GM19035 (cell line): ENCODE data around the gene REEP3.
"Not testable (repeated sequence)": the region's sequence is repeated elsewhere in the genome, so short reads cannot be mapped to it uniquely, and the experiment has no call there.

ENCODE experiments used
- ATAC-seq: cut with Tn5 transposase; IDR thresholded peaks from one replicate; pipeline ENCODE4 v1.9.1; 2021; ENCODE audit not compliant: unreplicated experiment

Gene REEP3

DNA sequence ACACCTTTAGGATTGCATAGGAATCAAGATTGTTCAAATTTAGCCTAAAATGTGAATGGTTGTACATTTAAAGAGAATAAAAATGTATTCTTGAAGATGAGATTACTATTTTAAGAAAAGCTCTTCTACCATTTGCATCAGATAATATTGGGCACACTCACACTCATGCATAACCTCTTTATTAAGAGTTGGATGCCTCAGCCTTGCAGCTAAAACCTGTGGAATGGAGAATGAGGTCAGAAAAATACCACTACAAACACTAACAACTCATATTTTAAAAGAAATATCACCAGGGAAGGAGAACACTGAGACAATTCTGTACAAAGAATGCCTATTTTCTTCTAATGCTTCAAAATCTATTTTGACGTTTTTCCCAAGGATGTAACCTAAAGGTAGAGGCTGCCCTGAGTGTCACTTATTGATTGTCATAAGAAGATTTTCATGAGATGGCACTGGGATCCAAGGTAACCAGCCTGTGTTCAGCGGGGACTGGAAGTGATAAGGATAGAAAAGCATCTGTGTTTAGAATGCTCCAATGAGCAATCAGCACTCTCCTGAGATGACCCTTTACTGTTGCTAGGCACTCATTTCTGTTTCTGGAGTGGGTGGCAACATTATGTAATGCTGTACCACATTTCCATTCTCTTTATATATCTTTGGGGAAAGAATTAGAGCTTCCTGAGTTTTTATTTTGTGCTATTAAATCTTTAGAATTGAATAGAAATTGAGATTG is 26.6 kb downstream of the REEP3 start:
- no peak for ATAC-seq

DNA sequence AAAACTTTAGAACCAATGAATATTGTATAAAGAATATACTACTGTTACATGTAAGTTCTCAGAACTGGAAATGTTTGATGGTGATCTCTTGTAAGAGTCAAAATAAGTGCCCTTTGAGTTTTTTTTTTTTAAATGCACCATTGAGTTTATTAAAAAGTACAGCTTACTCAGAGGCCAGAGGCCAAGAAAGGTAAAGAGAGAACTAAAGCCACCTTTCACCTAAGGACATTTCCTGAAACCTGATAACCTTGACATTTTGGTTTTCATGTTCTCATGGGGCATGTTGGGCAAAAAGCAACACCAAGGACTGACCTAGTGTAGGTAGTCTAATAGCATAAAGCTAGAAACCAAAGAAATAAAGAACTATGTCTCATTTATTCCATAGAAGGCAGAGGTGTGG is 27.7 kb downstream of the REEP3 start:
- no peak for ATAC-seq

DNA sequence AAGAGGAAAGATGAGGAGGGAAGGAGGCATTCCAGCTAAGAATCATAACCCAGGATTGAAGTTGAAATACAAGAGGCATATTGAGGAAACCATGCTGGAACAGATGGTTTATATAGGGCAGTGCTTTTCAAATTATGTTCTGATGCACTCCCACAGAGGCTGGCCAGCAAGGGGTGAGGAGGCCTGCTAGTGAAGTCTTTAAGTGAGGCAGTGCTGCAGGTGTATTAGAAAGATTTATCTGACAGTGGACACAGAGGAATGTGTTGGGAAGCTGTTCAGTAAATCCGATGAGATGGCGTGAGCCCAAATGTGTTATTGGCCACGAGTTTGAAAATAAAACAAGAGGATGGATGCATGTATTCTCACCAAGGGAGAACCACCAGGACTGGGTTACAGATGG is 28.6 kb downstream of the REEP3 start:
- ATAC-seq: no peak

DNA sequence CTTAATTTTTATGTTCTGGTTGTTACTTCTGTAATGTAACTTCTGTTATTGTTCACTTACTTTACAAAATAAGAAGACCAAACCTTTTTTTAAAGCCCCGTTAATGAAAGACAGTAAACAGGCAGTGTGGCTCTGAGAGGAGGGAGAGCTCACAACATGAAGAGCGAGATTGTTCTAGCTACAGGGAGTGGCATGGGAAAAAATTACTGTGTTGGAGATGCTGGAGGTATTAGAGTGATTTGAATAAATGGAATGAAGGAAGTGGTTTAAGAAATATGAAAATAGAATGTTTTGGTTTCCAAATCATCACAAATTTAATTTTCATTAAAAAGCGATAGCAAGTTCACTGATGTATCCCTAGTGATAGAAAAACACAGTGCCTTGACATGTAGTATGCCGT is 31.8 kb downstream of the REEP3 start:
- ATAC-seq: no peak

DNA sequence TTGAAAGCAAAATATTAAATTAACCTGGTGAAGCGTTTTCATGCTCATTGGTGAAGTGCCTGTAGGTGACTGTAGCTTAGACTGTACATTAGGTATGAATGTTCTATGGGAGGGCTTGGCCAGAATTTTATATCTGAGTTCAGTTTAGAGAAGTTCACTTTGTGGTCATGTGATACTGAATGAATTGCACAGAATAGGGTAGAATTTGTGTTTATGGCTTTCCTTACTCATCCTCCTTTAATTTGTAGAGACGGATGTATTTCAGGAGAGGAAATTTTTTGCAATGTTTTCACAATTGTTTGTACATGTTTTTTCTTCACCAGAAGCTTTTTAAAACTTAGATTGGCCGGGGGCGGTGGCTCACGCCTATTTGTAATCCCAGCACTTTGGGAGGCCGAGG is 32.3 kb downstream of the REEP3 start:
- no peak for ATAC-seq

DNA sequence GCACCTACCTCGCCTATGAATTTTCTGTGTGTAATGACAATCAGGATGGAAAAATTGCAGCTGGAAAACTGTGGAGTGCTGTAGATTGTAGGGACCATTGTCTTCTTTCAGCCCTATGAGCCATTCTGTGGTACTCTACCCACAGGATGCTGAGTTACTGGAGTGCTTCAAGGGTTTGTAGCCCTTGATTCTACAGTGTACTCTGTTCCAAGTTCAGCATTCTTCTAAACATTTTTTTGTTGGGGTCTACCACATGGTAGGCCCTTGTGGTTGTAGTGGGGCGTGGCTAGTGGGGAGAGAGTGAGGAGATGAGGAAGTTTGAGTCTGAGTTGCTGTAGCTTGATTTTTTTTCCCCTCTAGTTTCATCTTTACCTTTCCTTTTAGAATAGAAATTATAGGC is 33.5 kb downstream of the REEP3 start:
- no peak for ATAC-seq

DNA sequence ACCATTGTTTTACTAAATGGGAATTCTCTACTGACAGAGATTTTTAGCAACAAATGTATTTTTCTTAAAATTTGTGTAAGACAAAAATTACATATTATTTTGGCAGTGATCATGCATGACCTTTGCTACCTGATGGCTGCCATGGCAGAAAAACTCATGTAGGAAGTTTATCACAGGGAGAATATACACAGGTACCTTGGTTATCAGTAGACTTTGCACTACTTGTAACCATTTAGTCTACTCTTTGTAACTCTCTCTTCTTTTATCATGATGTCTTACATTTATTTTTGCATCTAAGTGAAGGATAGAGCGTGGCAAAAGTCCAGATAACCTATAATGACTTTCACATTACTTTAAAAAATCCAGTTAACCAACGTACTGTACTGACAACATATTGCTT is 34.1 kb downstream of the REEP3 start:
- ATAC-seq: no peak

DNA sequence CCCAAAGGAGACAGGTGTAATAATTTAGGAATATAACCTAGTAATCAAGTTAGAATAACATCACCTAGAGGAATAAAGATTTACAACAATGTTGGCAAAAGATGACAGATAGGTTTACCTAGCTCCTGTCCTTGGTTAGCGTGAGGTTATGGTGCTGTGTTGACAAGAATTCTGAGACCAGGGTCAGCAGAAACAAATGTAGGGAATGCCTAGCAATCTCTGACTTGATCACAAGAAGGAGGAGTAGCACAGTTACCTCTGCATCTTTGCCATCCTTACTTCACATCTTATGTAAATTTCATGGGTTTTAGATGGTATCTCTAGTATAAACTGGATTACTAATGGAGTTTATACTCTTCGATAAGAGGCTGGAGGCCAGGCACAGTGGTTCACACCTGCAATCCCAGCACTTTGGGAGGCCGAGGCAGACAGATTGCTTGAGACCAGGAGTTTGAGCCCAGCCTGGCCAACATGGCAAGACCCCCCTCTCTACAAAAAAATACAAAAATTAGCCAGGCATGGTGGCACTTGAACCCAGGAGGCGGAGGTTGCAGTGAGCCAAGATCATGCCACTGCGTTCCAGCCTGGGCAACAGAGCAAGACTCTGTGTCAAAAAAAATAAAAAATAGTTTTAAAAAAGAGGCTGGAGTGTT is 37.1 kb downstream of the REEP3 start:
- ATAC-seq: no peak

DNA sequence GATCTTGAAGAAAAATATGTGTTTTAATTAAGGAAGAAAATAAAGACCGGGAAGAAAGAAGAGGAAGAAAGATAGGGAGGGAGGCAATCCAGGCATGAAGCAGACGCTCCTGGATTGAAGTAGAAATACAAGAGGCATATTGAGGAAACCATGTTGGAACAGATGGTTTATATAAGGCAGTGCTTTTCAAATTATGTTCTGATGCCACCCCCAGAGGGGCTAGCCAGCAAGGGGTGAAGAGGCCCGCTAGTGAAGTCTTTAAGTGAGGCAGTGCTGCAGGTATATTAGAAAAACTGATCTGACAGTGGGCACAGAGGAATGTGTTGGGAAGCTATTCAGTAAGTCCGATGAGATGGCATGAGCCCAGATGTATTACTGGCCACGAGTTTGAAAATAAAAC is 40.1 kb downstream of the REEP3 start:
- no peak for ATAC-seq

DNA sequence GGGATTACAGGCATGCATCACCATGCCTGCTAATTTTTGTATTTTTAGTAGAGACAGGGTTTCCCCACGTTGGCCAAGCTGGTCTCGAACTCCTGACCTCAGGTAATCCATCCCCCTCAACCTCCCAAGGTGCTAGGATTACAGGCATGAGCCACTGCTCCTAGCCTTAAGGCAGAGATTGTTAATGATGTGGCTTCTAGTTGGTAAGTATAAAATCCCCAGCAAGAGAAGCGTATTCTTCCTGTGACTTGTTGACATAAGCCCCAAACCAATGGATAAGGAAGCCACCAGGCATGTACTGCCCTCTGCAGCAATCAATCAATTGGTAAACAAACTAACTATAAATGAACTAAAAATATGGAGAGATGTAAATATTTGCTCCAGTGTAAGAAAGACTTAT is 41.2 kb downstream of the REEP3 start:
- ATAC-seq: no peak

DNA sequence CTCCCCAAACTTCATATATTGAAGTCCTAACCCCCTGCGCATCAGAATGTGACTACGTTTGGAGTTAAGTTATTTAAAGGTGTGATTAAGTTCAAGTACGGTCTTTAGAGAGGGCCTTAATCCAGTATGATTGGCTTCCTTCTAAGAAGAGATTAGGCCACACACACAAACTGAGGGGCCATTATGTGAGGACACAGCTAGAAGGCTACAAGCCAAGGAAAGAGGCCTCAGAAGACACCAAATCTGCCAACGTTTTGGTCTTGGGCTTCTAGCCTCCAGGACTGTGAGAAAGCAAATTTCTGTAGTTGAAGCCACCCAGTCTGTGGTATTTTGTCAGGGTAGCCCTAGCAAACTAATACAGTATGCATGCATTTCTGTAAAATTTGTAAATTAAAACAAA is 41.7 kb downstream of the REEP3 start:
- ATAC-seq: no peak

DNA sequence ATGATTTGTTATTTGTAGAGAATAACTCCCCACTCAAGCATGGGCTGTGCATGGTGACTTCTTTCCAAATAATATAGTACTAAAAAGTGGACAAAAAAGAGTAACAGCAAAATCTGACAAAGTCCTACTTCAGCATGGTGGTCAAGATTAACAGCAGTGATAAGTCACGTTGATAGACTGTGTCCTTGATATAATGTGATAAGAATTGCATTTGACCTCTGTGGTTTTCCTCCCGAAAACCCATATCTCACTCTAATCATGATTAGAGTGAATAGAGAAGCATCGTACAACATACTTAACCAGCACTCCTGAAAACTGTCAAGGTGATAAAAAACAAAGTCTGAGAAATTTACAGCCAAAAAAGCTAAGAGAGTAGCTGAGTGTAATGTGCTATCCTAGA is 42.4 kb downstream of the REEP3 start:
- no peak for ATAC-seq

DNA sequence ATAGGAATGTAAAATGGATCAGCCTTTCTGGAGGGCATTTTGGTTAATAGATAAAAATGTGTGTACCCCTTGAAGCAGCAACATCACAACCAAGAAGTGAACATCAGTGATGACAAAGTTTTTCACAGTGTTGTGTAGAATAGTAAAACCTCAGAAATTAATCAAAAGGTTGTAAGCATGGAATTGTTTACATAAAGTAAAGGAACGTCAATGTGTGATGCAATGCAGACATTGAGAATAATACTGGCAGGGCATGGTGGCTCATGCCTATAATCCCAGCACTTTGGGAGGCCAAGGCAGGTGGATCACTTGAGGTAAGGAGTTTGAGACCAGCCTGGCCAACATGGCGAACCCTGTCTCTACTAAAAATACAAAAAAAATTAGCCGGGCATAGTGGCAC is 43.5 kb downstream of the REEP3 start:
- not testable (repeated sequence) for ATAC-seq

DNA sequence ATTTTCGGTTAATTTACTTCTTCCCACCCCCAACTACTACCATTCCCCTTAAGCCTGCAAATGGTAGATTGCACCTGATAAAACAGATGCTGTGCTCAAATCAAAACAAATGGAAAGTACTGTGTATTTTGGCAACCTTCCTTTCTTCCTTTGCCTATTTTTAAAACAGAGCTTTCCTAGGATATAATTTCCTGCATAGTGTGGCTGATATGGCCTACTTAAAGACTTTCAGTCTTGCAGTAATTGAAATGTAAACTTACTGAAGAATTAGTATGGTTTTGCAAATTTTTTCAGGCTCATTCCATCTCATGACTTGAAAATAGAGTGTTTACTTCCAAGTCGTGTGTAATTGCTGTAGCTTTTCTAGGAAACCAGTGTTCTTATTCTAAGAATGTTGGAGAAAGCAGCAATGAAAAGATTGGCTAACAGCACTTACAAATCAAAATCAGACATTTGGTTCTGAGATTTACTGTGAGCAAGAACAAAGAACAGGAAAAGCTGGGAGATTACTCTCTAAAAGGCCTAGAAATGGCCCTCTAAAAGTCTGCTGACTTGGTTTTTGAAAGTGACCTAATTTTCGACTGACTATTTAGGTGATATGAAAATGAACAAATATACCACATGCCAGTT is 52.0 kb downstream of the REEP3 start:
- ATAC-seq: no peak

DNA sequence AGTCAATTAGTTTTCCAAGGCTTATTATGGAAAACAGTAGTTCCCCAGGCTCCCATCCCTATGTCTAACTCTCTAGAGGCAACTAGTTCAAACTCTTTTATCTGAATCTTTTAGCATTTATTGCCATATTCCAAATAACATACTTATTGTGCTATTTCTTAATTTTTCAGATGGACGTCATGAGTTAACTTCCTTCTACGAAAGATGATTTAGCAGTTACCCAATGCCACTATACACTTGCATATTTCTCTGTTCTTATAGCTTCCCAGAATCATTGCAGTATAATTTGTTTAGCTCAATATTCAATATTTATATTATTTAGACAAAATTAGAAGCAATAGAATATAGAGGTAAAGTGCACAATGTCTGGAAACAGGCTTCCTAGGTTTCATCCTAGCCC is 52.8 kb downstream of the REEP3 start:
- ATAC-seq: no peak

DNA sequence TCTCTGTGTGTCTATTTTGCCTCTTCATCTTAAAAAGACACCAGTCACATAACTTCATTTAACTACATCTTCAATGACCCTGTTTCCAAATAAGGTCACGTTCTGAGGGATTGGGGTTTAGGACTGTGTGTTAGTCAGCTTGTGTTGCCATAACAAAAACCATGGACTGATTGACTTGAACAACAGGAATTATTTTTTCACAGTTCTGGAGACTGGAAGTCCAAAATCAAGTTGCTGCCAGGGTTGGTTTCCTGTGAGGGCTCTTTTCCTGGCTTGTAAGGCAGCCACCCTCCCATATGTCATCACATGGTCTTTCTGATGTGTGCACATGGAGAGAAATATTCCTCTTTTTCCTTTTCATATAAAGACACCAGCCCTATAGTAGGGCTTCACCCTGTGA is 55.3 kb downstream of the REEP3 start:
- ATAC-seq: no peak

DNA sequence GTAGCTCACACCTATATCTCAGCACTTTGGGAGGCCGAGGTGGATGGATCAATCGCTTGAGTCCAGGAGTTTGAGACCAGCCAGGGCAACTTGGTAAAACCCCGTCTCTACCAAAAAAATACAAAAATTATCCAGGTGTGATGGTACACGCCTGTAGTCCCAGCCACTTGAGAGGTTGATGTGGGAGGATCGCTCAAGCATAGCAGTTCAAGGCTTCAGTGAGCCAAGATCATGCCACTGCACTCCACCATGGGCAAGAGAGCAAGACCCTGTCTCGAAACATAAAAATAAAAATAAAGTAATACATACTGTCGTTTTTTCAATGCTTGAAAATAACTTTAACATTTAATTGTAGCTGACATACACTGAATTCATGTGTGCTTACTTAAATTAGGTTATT is 57.3 kb downstream of the REEP3 start:
- ATAC-seq: no peak

DNA sequence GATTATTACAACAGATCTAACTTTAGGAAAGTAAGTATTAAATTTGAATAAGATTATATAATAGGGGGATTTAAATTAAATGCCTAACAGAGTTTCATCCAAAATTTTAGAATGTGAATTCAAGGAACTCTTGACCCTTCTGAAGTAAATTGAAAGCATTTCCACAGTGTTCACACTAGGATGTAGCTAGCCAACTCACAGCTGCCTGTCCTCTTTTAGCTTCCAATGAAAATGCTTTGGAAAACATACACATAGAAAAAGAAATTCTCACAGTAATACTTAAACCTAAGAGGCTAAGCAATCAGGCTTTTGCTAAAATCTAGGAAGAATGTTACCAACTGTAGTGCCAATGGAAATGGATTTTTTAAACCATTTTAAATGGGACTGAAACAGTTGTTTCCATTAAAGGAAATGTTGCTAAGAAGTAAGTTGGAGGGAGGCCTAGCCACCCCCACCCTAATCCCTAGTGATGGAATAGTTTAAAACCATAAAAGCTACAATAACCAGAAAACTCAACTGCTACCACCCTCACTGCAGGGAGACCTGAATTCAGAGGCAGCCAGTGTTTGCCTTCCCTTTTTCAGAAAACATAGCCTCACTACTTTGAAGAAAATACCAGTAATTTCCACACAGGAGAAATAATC is 58.3 kb downstream of the REEP3 start:
- no peak for ATAC-seq

DNA sequence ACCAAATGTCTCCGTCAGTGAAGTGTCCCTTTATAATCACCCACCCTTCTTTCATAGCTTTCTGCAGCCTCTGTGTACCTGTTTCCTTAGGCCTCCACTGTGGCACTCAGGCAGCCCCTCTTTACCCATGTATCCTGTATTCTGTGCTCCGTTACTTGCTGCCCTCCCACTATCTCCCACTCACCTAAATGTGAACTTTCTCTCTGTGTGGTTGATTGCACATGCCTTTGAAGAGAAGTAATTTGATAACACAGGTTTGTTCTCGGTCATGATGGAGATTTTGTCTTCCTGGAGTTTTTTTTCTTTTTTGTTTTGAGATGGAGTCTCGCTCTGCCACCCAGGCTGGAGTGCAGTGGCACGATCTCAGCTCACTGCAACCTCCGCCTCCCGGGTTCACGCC is 61.5 kb downstream of the REEP3 start:
- ATAC-seq: no peak

DNA sequence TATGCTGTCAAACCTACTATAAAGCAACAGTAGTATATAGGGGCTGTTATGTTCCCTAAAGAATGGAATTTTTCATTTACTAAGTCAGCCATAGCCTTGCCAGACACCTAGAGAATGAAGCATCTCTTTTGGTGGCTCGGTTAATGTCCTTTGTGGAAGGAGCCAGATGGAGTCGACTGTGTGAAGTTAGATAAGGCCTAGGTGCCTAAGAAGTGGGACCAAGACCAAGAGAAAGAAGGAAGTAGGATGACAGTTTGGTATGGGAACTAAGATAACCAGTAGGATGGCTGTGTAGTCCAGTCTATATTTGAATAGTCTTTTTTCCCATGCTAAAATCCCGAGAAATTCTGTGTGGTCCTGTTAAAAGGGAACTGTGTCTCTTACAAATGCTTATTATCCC is 62.2 kb downstream of the REEP3 start:
- no peak for ATAC-seq

DNA sequence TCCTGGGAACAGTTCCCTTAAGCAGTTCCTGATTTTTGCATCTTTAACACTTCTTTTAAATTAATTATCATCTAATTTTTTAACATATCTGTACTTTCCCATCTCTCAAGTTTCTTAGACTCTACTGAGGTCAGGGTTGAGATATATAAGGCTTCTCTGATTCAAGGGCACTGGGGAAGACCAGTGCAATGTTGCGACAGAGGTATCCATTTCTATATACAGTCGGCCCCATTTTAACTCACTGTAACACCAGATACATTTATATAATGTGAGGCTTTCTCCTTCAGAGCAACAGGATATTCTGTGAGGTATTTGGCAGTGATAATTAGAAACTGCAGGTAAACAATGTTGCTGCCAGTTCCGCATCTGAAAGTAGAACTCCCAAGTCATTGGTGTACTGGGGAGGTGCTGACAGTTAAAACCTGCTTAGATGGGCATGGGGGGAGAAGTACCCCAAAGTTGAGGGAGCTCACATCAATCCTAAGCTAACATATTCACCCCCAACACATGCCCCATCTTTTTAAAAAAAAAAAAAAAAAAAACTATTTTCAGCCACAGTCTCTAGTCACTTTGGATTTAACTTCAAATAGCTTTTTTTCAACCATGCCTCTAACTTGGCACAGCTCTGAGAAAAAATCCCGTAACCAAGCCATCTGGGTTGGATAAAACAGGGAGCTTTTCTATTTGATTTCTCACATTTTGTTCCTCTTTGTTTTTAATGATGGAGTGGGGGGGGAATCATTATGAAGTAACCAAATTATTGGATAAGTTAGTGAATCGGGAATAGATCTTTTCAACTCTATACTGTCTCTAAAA is 62.9 kb downstream of the REEP3 start:
- ATAC-seq: no peak
